ENCODE measurements around the gene FNBP1. TPM values are rescaled to one million over a fixed set of nuclear protein-coding genes. Genes with fewer than 3 reads are reported as not detected.

FNBP1 gene
- total RNA-seq, 1 experiment from 2014 or later = 53.6 TPM

GRCh38 chr9:129919841-129920240 lies 123.1 kb downstream of the FNBP1 start:
- H3K27me3 ChIP-seq (ENCODE audit: control insufficient read depth, insufficient read depth, low read length) = no peaks in the 10 kb centered on the region
- TSS peak; percentile 3 for BruUV-seq (replicated peaks)
- DNase-seq (ENCODE audit: low read depth, low spot score) = no peak
- no peak overlapping the region for H3K4me3 ChIP-seq (ENCODE audit: low read depth in 2 of 2, low read length in 2 of 2)
- H3K27ac ChIP-seq (ENCODE audit: low read length) = no peak overlapping the region
- intact Hi-C loops (cut with micrococcal nuclease; ENCODE audit: unreplicated experiment) (no loop called here), in situ Hi-C loops (cut with HindIII; ENCODE audit: low pct_unique_long_range_greater_than_20kb, low sequenced_read_pairs) (no loop called here)
- TF ChIP-seq TCF7L2 (IDR thresholded peaks at IDR 0.05; ENCODE audit: low read depth, low read length) = no peak
- no peak for TF ChIP-seq CTCF (IDR thresholded peaks at IDR 0.05)
- no peak for TF ChIP-seq REST (IDR thresholded peaks at IDR 0.05; ENCODE audit: insufficient read depth in 1 of 2, low read depth in 2 of 2, low read length in 1 of 2)
- TF ChIP-seq SIN3A (IDR thresholded peaks at IDR 0.05; ENCODE audit: borderline replicate concordance, insufficient read depth, low read depth, low read length) = no peak
- no peak for TF ChIP-seq POLR2AphosphoS5 (IDR thresholded peaks at IDR 0.05; ENCODE audit: low read depth, low read length)
- ATAC-seq = no peak
- POLR2A ChIA-PET = no interaction called here
- no peaks in the 10 kb centered on the region for H3K9me3 ChIP-seq (ENCODE audit: control insufficient read depth, insufficient read depth, low read depth, low read length)
- peaks cover 2% of the 10 kb centered on the region; the same call in 1 of the 2 replicates for H3K36me3 ChIP-seq (ENCODE audit: control insufficient read depth, insufficient read depth, low read length)
- CTCF ChIA-PET = no interaction called here
- no peaks in the 10 kb centered on the region for H3K4me1 ChIP-seq (ENCODE audit: control insufficient read depth, insufficient read depth, low read length)

DNA sequence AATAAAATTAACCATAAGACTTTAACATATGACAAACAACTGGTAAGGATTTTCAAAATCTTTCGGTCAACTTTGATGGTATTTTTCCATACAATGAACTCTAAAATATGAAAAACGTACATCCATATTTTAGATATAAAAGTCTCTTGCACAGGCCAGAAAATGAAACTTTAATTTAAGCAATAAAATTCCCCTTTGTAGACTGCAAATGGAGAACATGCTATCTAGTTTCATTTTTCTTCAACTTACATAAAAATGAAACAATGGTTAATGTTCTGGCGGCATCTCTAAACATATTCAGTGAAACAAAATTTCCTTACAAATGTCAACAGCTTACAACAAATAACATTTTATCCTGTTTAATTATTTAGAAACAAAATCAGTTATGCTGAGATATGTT lies 123.7 kb downstream of the FNBP1 start:
- ChIA-PET CTCF (no interaction called here), POLR2A (no interaction called here)
- in situ Hi-C loops (cut with HindIII; ENCODE audit: low pct_unique_long_range_greater_than_20kb, low sequenced_read_pairs) (no loop called here), intact Hi-C loops (cut with micrococcal nuclease; ENCODE audit: unreplicated experiment) (no loop called here)
- DNase-seq (ENCODE audit: low read depth, low spot score) (no peak), ATAC-seq (no peak)
- Histone ChIP-seq H3K36me3 (ENCODE audit: control insufficient read depth, insufficient read depth, low read length) (peaks cover 2% of the 10 kb centered on the region; the same call in 1 of the 2 replicates), H3K9me3 (ENCODE audit: control insufficient read depth, insufficient read depth, low read depth, low read length) (no peaks in the 10 kb centered on the region), H3K27ac (ENCODE audit: low read length) (no peak overlapping the region), H3K4me3 (ENCODE audit: low read depth in 2 of 2, low read length in 2 of 2) (no peak overlapping the region), H3K27me3 (ENCODE audit: control insufficient read depth, insufficient read depth, low read length) (no peaks in the 10 kb centered on the region), H3K4me1 (ENCODE audit: control insufficient read depth, insufficient read depth, low read length) (no peaks in the 10 kb centered on the region)
- TF ChIP-seq CTCF (IDR thresholded peaks at IDR 0.05) = no peak
- no peak for TF ChIP-seq POLR2AphosphoS5 (IDR thresholded peaks at IDR 0.05; ENCODE audit: low read depth, low read length)
- no peak for TF ChIP-seq REST (IDR thresholded peaks at IDR 0.05; ENCODE audit: insufficient read depth in 1 of 2, low read depth in 2 of 2, low read length in 1 of 2)
- no peak for TF ChIP-seq TCF7L2 (IDR thresholded peaks at IDR 0.05; ENCODE audit: low read depth, low read length)
- TF ChIP-seq SIN3A (IDR thresholded peaks at IDR 0.05; ENCODE audit: borderline replicate concordance, insufficient read depth, low read depth, low read length) = no peak
- no TSS peak for BruUV-seq (replicated peaks)
